K562 (cell line): Measurements from ENCODE around the gene ZNF213. TPM values are rescaled to one million over a fixed set of nuclear protein-coding genes. Genes with fewer than 3 reads are reported as not detected.

ENCODE experiments used
- BRD9 ChIP-seq: fragments of 450-650 bp; IDR thresholded peaks from 2 replicates; pipeline ENCODE4 v1.6.1; 2018; ENCODE audit warnings: low read depth; ENCODE audit not compliant: partially characterized antibody
- DMBX1 ChIP-seq: fragments of 250-450 bp; sonication (Bioruptor Pico); IDR thresholded peaks from 2 replicates; pipeline ENCODE4 v1.8.0; 2022; ENCODE audit warnings: inconsistent platforms, mild to moderate bottlenecking, moderate library complexity, borderline replicate concordance
- HNRNPLL ChIP-seq: fragments of 200-400 bp; formaldehyde crosslinking; IDR thresholded peaks from 2 replicates; pipeline ENCODE4 v1.6.1; 2017; ENCODE audit warnings: low read length, low read depth, mild to moderate bottlenecking; ENCODE audit not compliant: poor library complexity, severe bottlenecking
- MED1 ChIP-seq: sonication (generic); formaldehyde crosslinking; IDR thresholded peaks from 2 replicates; pipeline ENCODE4 v1.8.1; 2023; ENCODE audit warnings: missing genetic modification reagents, borderline replicate concordance
- MGA ChIP-seq: fragments of 450-650 bp; IDR thresholded peaks from 2 replicates; pipeline ENCODE4 v1.6.1; 2016; ENCODE audit warnings: mild to moderate bottlenecking, moderate library complexity
- TAF7 ChIP-seq: fragments of 450-650 bp; IDR thresholded peaks from 2 replicates; pipeline ENCODE4 v1.6.1; 2016; ENCODE audit warnings: missing genetic modification characterization, missing compliant biosample characterization
- TRIM28 ChIP-seq: fragments of 450-650 bp; IDR thresholded peaks from 2 replicates; pipeline ENCODE4 v1.6.1; 2017
- TSC22D4 ChIP-seq: fragments of 450-650 bp; IDR thresholded peaks from 2 replicates; pipeline ENCODE4 v1.6.1; 2016; ENCODE audit warnings: missing genetic modification characterization, missing biosample characterization, control low read depth
- YY1 ChIP-seq, 3 experiments: IDR thresholded peaks; 2 replicates each; pipeline ENCODE4 v1.6.1; 2011; ENCODE audit warnings: low read length in 2 of 3, mild to moderate bottlenecking in 2 of 3, moderate library complexity in 2 of 3, borderline replicate concordance in 1 of 3, control low read depth in 1 of 3, low read depth in 1 of 3; ENCODE audit not compliant: insufficient read depth in 3 of 3, insufficient replicate concordance in 2 of 3, control insufficient read depth in 1 of 3, insufficient read length in 1 of 3; ENCODE audit errors: extremely low read depth in 1 of 3
- ZNF589 ChIP-seq: fragments of 200-800 bp; sonication (Bioruptor generic); IDR thresholded peaks from 2 replicates; pipeline ENCODE4 v1.6.1; 2016; ENCODE audit warnings: low read depth, missing genetic modification characterization, missing compliant biosample characterization
- ZZZ3 ChIP-seq: fragments of 450-650 bp; IDR thresholded peaks from 2 replicates; pipeline ENCODE4 v1.6.1; 2016; ENCODE audit warnings: antibody characterized with exemption, mild to moderate bottlenecking, moderate library complexity
- polyA plus RNA-seq, 8 experiments: library from polyadenylated mRNA; depleted of rRNA in 4 of 8; stranded (reverse) in 5 of 8; unstranded in 3 of 8; fragments of >200 nt; fragmentation: Nextera tagmentation in 2 of 8; fragmentation: Illumina TruSeq in 1 of 8; extraction: Ambion mirVana in 2 of 8; extraction: Trizol in 1 of 8; gene quantifications; 2 replicates each; pipeline versions ENCODE4 v1.2.1 to v1.2.3, GENCODE V29; 2011 to 2014; ENCODE audit warnings: inconsistent platforms in 1 of 8, missing spikeins in 1 of 8
- total RNA-seq, 7 experiments: library from RNA; depleted of rRNA in 6 of 7; stranded (reverse); fragments of >200 nt in 6 of 7; fragmentation: Illumina TruSeq in 2 of 7; extraction: Trizol in 2 of 7; gene quantifications; 2 replicates each; pipeline versions ENCODE4 v1.2.1 to v1.2.3, GENCODE V29; 2011 to 2021; ENCODE audit warnings: low replicate concordance in 1 of 7
- TF ChIP-seq, protein P1 (sequence below): fragments of 450-650 bp; formaldehyde crosslinking; IDR thresholded peaks from 2 replicates; pipeline ENCODE4 v1.4.0; 2020; ENCODE audit warnings: mild to moderate bottlenecking, moderate library complexity

ZNF213 gene
- total and polyA plus RNA-seq, 9 of the 15 experiments (the other 6 are each of a cell fraction or from before 2014, with no cell fraction given) = 0.49 to 10.0 (median 1.8) TPM

GRCh38 chr16:3106205-3106928 lies 28.5 kb upstream of the ZNF213 start (continued):
- TF ChIP-seq, protein P1, sequence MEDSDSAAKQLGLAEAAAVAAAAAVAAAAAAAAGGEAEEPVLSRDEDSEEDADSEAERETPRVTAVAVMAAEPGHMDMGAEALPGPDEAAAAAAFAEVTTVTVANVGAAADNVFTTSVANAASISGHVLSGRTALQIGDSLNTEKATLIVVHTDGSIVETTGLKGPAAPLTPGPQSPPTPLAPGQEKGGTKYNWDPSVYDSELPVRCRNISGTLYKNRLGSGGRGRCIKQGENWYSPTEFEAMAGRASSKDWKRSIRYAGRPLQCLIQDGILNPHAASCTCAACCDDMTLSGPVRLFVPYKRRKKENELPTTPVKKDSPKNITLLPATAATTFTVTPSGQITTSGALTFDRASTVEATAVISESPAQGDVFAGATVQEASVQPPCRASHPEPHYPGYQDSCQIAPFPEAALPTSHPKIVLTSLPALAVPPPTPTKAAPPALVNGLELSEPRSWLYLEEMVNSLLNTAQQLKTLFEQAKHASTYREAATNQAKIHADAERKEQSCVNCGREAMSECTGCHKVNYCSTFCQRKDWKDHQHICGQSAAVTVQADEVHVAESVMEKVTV (CRISPR knock-in tag) = no peak
- 0 out of 2 replicates have a peak, but pooled peaks have one; percentile 40 for TF ChIP-seq MGA
- peak in 2 of 3 experiments; percentile 70 to 71 for TF ChIP-seq YY1 (IDR thresholded peaks at IDR 0.05; ENCODE audit: borderline replicate concordance in 1 of 3, control insufficient read depth in 1 of 3, extremely low read depth in 1 of 3, insufficient read depth in 3 of 3, insufficient read length in 1 of 3, insufficient replicate concordance in 2 of 3, low read depth in 1 of 3, low read length in 2 of 3)
- TF ChIP-seq HNRNPLL = peak; percentile 20
- no peak for TF ChIP-seq ZZZ3
- no peak for TF ChIP-seq TSC22D4
- TF ChIP-seq BRD9 = no peak
- peak; percentile 31; the same call in 1 of the 2 replicates for TF ChIP-seq TRIM28
- peak; percentile 58; the same call in 1 of the 2 replicates for TF ChIP-seq TAF7 (tag)
- peak; percentile 46; the same call in 1 of the 2 replicates for TF ChIP-seq DMBX1 (CRISPR knock-in tag)
- TF ChIP-seq MED1 = no peak
- TF ChIP-seq ZNF589 (CRISPR knock-in tag) = no peak
